ENCODE measurements around the gene CPED1. TPM values are rescaled to one million over a fixed set of nuclear protein-coding genes. Genes with fewer than 3 reads are reported as not detected.

CPED1 gene
- total RNA-seq, 1 donor from 2014 or later = not detected

DNA sequence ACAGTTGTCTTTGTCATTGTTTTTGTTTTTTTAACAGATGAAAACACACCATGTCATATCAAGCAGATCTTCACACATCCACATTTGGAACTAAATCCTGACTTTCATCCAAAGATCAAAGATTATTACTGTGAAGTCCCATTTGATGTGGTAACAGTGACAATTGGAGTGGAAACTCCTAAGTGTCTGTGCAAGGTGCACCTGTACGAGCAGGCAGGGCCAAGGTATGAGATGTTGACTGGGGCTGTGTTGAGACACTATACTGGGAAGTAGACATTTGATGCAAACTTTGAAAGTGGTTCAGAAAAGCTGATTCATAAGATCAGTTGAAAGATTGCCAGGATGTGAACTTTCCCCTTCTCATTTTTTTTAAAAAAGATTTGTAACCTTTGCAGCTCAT is 152.3 kb downstream of the CPED1 start:
- Mint-ChIP-seq H3K9me3 (ENCODE audit: unreplicated experiment) (no peaks in the 10 kb centered on the region), H3K36me3 (ENCODE audit: unreplicated experiment) (no peaks in the 10 kb centered on the region), H3K4me1 (ENCODE audit: low read depth, unreplicated experiment) (no peaks in the 10 kb centered on the region), H3K27me3 (ENCODE audit: unreplicated experiment) (no peaks in the 10 kb centered on the region), H3K27ac (ENCODE audit: unreplicated experiment) (no peak overlapping the region), H3K4me3 (ENCODE audit: unreplicated experiment) (no peak overlapping the region)
- no peak for DNase-seq
- no peak for TF ChIP-seq CTCF (IDR thresholded peaks at IDR 0.05; ENCODE audit: partially characterized antibody, unreplicated experiment)

DNA sequence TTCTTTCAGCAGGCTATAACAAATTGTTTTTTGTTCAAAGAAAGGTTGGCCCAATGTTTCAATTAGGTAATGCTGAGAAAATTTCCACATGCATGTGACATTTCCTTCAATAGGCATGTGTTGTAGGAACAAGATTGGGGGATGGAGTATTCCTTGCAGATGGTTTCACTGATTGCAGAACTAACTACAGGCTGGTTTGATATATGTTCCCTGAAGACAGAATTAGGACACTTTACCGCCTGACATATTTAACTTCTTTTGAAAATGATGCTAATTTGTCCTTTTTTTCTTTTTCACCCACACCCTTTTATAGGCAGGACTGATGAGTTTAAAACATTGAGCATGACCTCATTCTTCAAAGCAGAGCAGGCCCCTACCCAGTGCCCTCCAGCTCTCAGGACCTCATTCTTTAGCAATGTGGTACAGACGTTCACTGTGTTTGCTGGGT is 163.3 kb downstream of the CPED1 start:
- DNase-seq = no peak
- Mint-ChIP-seq H3K4me1 (ENCODE audit: low read depth, unreplicated experiment) (no peaks in the 10 kb centered on the region), H3K9me3 (ENCODE audit: unreplicated experiment) (no peaks in the 10 kb centered on the region), H3K36me3 (ENCODE audit: unreplicated experiment) (no peaks in the 10 kb centered on the region), H3K27me3 (ENCODE audit: unreplicated experiment) (no peaks in the 10 kb centered on the region), H3K4me3 (ENCODE audit: unreplicated experiment) (no peak overlapping the region), H3K27ac (ENCODE audit: unreplicated experiment) (no peak overlapping the region)
- TF ChIP-seq CTCF (IDR thresholded peaks at IDR 0.05; ENCODE audit: partially characterized antibody, unreplicated experiment) = no peak

- H3K9me3 Mint-ChIP-seq (ENCODE audit: unreplicated experiment) = no peaks in the 10 kb centered on the region
- no peak overlapping the region for H3K4me3 Mint-ChIP-seq (ENCODE audit: unreplicated experiment)
- H3K27me3 Mint-ChIP-seq (ENCODE audit: unreplicated experiment) = no peaks in the 10 kb centered on the region
- H3K36me3 Mint-ChIP-seq (ENCODE audit: unreplicated experiment) = no peaks in the 10 kb centered on the region
- no peak for TF ChIP-seq CTCF (IDR thresholded peaks at IDR 0.05; ENCODE audit: partially characterized antibody, unreplicated experiment)
- no peak overlapping the region for H3K27ac Mint-ChIP-seq (ENCODE audit: unreplicated experiment)
- DNase-seq = no peak
- no peaks in the 10 kb centered on the region for H3K4me1 Mint-ChIP-seq (ENCODE audit: low read depth, unreplicated experiment)
Measured at GRCh38 chr7:121153411-121153810, 164.9 kb downstream of the CPED1 start.

DNA sequence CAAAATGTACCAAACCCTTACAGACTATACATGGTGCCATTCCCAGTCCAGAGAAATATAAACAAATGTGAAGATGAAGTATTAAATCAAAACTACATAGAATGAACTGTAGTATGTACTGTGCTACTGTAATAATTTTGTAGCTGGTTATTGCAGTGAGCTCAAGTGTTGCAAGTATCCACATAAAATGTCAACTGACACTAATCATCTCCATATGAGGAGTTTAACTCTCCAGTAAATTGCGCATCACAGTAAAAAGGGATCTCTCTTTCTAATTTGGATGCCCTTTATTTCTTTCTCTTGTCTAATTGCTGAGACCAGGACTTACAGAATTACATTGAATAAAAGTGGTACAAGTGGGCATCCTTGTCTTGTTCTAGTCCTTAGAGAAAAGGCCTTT is 165.5 kb downstream of the CPED1 start:
- no peak for DNase-seq
- Mint-ChIP-seq H3K27ac (ENCODE audit: unreplicated experiment) (no peak overlapping the region), H3K4me3 (ENCODE audit: unreplicated experiment) (no peak overlapping the region), H3K9me3 (ENCODE audit: unreplicated experiment) (no peaks in the 10 kb centered on the region), H3K36me3 (ENCODE audit: unreplicated experiment) (no peaks in the 10 kb centered on the region), H3K4me1 (ENCODE audit: low read depth, unreplicated experiment) (no peaks in the 10 kb centered on the region), H3K27me3 (ENCODE audit: unreplicated experiment) (no peaks in the 10 kb centered on the region)
- no peak for TF ChIP-seq CTCF (IDR thresholded peaks at IDR 0.05; ENCODE audit: partially characterized antibody, unreplicated experiment)

DNA sequence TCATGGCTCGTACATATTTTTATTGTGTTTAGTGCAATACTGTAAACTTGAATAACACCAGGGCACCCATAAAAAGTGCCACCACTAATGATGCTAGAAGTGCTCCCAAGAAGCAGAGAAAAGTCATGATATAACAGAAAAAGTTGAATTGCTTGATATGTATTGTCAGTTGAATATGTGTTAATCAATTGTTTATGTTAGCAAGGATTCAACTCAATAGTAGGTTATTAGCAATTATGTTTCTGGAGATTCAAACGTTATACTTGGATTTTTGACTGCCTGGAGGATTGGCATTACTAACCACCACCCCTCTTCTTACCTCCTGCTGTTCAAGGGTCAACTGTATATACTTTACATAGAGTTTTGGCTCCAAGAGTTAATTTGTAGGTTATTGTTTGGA is 168.3 kb downstream of the CPED1 start:
- H3K36me3 Mint-ChIP-seq (ENCODE audit: unreplicated experiment) = no peaks in the 10 kb centered on the region
- H3K4me1 Mint-ChIP-seq (ENCODE audit: low read depth, unreplicated experiment) = no peaks in the 10 kb centered on the region
- H3K27ac Mint-ChIP-seq (ENCODE audit: unreplicated experiment) = no peak overlapping the region
- DNase-seq = no peak
- TF ChIP-seq CTCF (IDR thresholded peaks at IDR 0.05; ENCODE audit: partially characterized antibody, unreplicated experiment) = no peak
- H3K4me3 Mint-ChIP-seq (ENCODE audit: unreplicated experiment) = no peak overlapping the region
- no peaks in the 10 kb centered on the region for H3K27me3 Mint-ChIP-seq (ENCODE audit: unreplicated experiment)
- no peaks in the 10 kb centered on the region for H3K9me3 Mint-ChIP-seq (ENCODE audit: unreplicated experiment)
